Breast epithelium (tissue), 4 donors: ENCODE data around the gene ANKS3. TPM values are rescaled to one million over a fixed set of nuclear protein-coding genes. Genes with fewer than 3 reads are reported as not detected.
"Not testable (repeated sequence)": the region's sequence is repeated elsewhere in the genome, so short reads cannot be mapped to it uniquely, and the experiment has no call there.

ENCODE experiments used
- DNase-seq, 2 donors: peaks; one replicate each; pipeline ENCODE4 v3.0.0-alpha.2; 2019; ENCODE audit warnings: low spot score in 2 of 2
- H3K27ac ChIP-seq, 2 donors: fragments of 200-600 bp; sonication (generic) in 1 of 2; one replicate each; pipeline ENCODE4 v1.5.1; 2016 to 2019; ENCODE audit warnings: mild to moderate bottlenecking in 1 of 2
- H3K27me3 ChIP-seq, 2 donors: fragments of 200-600 bp; sonication (generic) in 1 of 2; one replicate each; pipeline versions ENCODE4 v1.5.1 to v1.6.0; 2017 to 2019; ENCODE audit warnings: control low read depth in 1 of 2, mild to moderate bottlenecking in 1 of 2
- H3K36me3 ChIP-seq: fragments of 200-600 bp; one replicate; pipeline ENCODE4 v1.5.1; 2019
- H3K4me1 ChIP-seq, 2 donors: fragments of 200-600 bp; sonication (generic); one replicate each; pipeline ENCODE4 v1.5.1; 2016 to 2019; ENCODE audit warnings: control low read depth in 1 of 2
- H3K4me3 ChIP-seq, 3 donors: fragments of 200-600 bp; sonication (generic); 1 replicate in 2 of 3; 2 replicates in 1 of 3; pipeline ENCODE4 v1.5.1; 2016 to 2019; ENCODE audit warnings: mild to moderate bottlenecking in 3 of 3, moderate library complexity in 2 of 3
- H3K9me3 ChIP-seq, 2 donors: fragments of 200-600 bp; sonication (generic) in 1 of 2; one replicate each; pipeline ENCODE4 v1.5.1; 2016 to 2019; ENCODE audit warnings: control low read depth in 1 of 2
- POLR2A ChIP-seq: fragments of 450-650 bp; IDR thresholded peaks from one replicate; pipeline ENCODE4 v1.6.1; 2016; ENCODE audit warnings: antibody characterized with exemption, mild to moderate bottlenecking, moderate library complexity
- POLR2AphosphoS5 ChIP-seq, 3 donors: sonication (generic); formaldehyde crosslinking; IDR thresholded peaks; one replicate each; pipeline ENCODE4 v1.6.1; 2017; ENCODE audit warnings: antibody characterized with exemption in 3 of 3
- intact Hi-C: fragments of 100-400 bp; cut with DNase I; formaldehyde crosslinking; loops from one replicate; pipeline ENCODE4 v1.15.1; 2023; ENCODE audit warnings: low total_unique reads
- total RNA-seq, 3 donors: library from RNA; depleted of rRNA; stranded (reverse); fragments of >200 nt; gene quantifications; one replicate each; pipeline ENCODE4 v1.1.0, GENCODE V29; 2016
- TF ChIP-seq, protein P1 (sequence below), 3 donors: fragments of 450-650 bp; IDR thresholded peaks; one replicate each; pipeline ENCODE4 v1.5.1; 2016 to 2017; ENCODE audit warnings: antibody characterized with exemption in 3 of 3, mild to moderate bottlenecking in 3 of 3, moderate library complexity in 3 of 3

Gene ANKS3
- total RNA-seq, 3 donors from 2014 or later, result 12.6 to 33.1 (median 23.6) TPM

GRCh38 chr16:4743226-4743878 is 9.3 kb upstream of the ANKS3 start:
- Histone ChIP-seq H3K27me3 (no peaks in the 10 kb centered on the region), H3K4me3 (peak overlapping the region in 2 of 3 donors; percentile 23 to 57), H3K9me3 (no peaks in the 10 kb centered on the region), H3K27ac (no peak overlapping the region), H3K36me3 (no peaks in the 10 kb centered on the region), H3K4me1 (no peaks in the 10 kb centered on the region)
- intact Hi-C loops, result no loop called here
- TF ChIP-seq POLR2AphosphoS5 (IDR thresholded peaks at IDR 0.05) (no peak), POLR2A (no peak)
- TF ChIP-seq, protein P1, sequence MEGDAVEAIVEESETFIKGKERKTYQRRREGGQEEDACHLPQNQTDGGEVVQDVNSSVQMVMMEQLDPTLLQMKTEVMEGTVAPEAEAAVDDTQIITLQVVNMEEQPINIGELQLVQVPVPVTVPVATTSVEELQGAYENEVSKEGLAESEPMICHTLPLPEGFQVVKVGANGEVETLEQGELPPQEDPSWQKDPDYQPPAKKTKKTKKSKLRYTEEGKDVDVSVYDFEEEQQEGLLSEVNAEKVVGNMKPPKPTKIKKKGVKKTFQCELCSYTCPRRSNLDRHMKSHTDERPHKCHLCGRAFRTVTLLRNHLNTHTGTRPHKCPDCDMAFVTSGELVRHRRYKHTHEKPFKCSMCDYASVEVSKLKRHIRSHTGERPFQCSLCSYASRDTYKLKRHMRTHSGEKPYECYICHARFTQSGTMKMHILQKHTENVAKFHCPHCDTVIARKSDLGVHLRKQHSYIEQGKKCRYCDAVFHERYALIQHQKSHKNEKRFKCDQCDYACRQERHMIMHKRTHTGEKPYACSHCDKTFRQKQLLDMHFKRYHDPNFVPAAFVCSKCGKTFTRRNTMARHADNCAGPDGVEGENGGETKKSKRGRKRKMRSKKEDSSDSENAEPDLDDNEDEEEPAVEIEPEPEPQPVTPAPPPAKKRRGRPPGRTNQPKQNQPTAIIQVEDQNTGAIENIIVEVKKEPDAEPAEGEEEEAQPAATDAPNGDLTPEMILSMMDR (IDR thresholded peaks at IDR 0.05), result no peak
- DNase-seq, result no peak

GRCh38 chr16:4738370-4738769 is 4.3 kb upstream of the ANKS3 start:
- H3K4me3 ChIP-seq, DNase-seq, H3K9me3 ChIP-seq, H3K36me3 ChIP-seq, intact Hi-C loops, H3K27ac ChIP-seq, H3K4me1 ChIP-seq, H3K27me3 ChIP-seq: not testable (repeated sequence)

DNA sequence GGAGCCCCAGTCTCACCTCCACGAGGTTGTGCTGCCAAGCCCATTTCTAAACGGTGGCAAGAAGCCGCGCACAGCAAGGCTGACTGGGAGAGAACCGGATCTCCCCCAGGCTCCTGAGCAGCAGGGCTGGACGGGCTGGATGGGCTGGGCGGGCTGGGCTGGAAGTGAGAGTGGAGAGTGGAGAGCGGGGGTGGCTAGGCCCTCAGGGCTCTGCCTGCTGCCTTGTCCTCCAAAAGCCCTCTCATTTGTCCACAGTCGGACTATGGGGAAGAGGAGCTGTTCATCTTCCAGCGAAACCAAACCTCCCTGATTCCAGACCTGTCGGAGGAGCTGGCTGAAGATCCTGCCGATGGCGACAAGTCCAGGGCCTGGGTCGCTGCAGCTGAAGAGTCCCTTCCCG is 3.5 kb upstream of the ANKS3 start:
- no peaks in the 10 kb centered on the region for H3K4me1 ChIP-seq
- peak overlapping the region in 1 of 3 donors; percentile 15 for H3K4me3 ChIP-seq
- TF ChIP-seq POLR2A, result no peak
- TF ChIP-seq POLR2AphosphoS5 (IDR thresholded peaks at IDR 0.05), result no peak
- TF ChIP-seq, protein P1 (IDR thresholded peaks at IDR 0.05), result no peak
- H3K36me3 ChIP-seq, result no peaks in the 10 kb centered on the region
- intact Hi-C loops, result no loop called here
- H3K27ac ChIP-seq, result no peak overlapping the region
- no peak for DNase-seq
- H3K9me3 ChIP-seq, result no peaks in the 10 kb centered on the region
- no peaks in the 10 kb centered on the region for H3K27me3 ChIP-seq

DNA sequence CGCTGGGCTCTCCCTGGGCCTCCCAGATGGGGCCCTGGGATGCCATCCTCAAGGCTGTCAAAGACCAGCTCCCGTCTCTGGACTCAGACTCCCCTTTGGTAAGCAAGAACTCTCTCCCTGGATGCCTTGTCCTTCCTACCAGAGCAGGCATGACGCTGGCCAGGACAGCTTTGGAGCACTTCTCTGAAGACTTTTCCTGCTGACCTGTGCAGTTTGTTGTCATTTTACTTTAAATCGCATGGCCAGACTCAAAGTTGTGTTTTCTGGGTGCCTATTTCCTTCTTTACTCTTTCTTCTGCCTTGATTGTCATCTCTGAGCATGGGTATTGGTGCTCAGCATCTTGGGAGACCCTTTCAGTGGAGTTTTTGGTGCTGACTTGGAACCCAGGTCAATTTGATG is 2.5 kb upstream of the ANKS3 start:
- TF ChIP-seq POLR2A, result no peak
- TF ChIP-seq, protein P1 (IDR thresholded peaks at IDR 0.05), result no peak
- no peak for TF ChIP-seq POLR2AphosphoS5 (IDR thresholded peaks at IDR 0.05)
- intact Hi-C loops, result no loop called here
- H3K9me3 ChIP-seq, result no peaks in the 10 kb centered on the region
- no peak overlapping the region for H3K27ac ChIP-seq
- DNase-seq, result no peak
- no peaks in the 10 kb centered on the region for H3K4me1 ChIP-seq
- no peak overlapping the region for H3K4me3 ChIP-seq
- H3K27me3 ChIP-seq, result no peaks in the 10 kb centered on the region
- H3K36me3 ChIP-seq, result no peaks in the 10 kb centered on the region

GRCh38 chr16:4734730-4735535 is 862 bp upstream of the ANKS3 start:
- H3K4me3 ChIP-seq, result peak overlapping the region; percentile 91 to 99 (median 98)
- intact Hi-C loops, result no loop called here
- peak; percentile 81 to 85 for DNase-seq
- H3K27ac ChIP-seq, result peak overlapping the region; percentile 85 to 90
- H3K9me3 ChIP-seq, result no peaks in the 10 kb centered on the region
- H3K27me3 ChIP-seq, result no peaks in the 10 kb centered on the region
- no peak for TF ChIP-seq POLR2A
- TF ChIP-seq, protein P1 (IDR thresholded peaks at IDR 0.05), result no peak
- TF ChIP-seq POLR2AphosphoS5 (IDR thresholded peaks at IDR 0.05), result no peak
- no peaks in the 10 kb centered on the region for H3K36me3 ChIP-seq
- H3K4me1 ChIP-seq, result no peaks in the 10 kb centered on the region
